NCI-H1092 treated with DMSO at 0.1 percent for 48 hours (cell line): ENCODE measurements around the gene NDUFS6.

Source experiments
- DNase-seq: peaks from one replicate; lab custom pipeline; 2025; lab: John Stamatoyannopoulos, UW

Gene NDUFS6

DNA sequence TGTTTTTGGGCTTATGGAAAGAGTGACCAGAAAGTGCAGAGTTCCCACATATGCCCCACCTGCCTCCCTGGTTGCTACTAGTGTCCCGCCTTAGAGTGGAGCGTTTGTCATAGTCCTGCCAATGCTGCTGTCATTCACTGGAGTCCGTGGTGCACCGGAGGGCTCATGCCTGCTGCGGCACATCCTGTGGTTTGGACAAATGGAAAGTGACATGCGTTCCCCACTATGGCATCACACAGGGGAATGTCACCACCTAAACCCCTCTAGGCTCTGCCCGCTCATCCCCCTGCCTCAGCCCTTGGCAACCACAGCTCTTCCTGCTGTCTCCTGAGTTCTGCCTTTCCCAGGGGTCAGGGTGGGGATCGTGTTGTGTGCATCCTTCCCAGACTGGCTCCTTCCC lies 52.3 kb downstream of the NDUFS6 start:
- no peak for DNase-seq

DNA sequence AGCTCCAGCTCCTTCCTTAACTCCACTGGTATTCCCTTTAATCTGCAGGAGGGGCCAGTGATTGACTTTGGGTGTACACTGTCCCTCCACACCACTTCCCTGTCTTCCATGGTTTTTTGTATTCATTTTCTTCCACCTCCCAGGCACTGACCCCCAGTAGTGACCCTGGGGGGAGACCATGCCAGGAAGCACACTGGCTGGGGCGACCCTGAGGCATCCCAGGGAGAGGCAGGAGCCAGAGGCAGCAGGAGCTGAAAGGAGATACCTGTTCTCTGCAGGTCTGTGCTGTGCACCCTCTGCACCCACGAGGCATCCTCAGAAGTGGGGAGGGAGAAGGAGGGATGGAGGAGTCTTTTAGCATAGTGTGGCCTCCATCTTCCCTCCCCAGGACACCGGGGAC lies 53.9 kb downstream of the NDUFS6 start:
- no peak for DNase-seq

GRCh38 chr5:1855596-1855995 lies 54.4 kb downstream of the NDUFS6 start:
- no peak for DNase-seq

GRCh38 chr5:1856596-1857255 lies 55.5 kb downstream of the NDUFS6 start:
- no peak for DNase-seq

DNA sequence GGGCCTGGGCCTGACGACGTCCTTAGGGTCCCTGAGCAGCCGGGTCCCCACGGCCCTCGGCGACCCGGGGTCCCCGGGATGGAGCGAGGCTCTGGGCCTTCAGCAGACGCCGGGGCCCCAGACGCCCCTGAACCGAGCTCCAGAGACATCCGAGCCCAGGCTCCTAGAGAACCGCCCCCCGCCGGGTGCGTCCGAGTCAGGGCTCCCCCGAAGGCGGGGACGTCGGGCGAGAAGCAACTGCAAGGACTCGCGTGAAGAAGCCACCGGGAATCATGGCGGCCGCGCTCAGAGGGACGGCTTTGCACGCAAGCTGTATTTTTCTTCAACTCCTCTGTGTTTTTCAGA lies 56.0 kb downstream of the NDUFS6 start:
- no peak for DNase-seq

DNA sequence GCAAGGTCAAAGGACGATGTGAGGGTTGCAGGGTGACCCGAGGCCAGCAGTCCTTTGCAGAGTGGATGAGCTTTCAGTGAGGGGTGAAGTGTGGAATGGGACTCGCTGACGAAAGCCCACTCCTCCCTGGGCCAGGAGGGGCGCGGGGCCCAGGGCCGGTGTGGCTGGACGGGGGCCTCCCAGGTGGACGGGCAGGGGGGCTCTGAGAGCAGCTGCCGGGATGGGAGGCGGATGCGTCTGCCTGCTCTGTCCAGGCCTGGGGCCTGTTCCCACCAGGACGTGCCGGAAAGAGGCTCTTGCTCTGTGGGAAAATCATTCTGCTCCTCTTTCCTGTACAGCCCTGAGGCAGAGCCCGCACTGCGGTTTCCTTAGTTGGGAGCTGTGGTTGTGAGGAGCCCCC lies 57.2 kb downstream of the NDUFS6 start:
- DNase-seq, result no peak

- no peak for DNase-seq
Observed at GRCh38 chr5:1859099-1859498, 57.9 kb downstream of the NDUFS6 start.

DNA sequence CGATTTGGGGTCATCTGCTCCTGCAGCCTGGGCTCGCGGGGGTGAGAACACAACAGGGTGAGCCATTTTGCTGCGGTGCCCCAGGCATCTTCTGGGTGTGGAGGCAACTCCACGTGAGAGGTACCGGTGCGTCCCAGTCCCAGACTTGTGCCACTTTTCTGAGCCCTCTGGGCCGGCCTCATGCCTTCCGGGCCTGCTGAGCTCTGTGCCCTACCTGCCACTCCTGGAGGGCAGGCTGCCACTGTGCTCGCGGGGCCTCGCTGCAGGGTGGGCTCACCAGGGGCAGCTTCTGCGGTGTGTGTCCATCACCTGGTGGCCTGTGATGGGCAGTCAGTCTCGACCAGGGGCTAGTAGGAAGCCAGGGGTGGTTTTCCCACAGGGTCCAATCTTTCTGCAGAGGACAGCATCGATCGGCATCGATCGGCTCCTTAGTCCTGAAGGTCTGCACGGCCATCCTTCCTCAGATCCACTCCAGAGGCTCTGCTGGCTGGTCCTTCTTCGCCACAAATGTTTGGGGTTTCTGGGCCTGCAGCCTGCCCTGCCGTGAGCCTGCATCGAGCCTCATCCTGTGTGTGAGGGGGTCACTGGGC lies 58.9 kb downstream of the NDUFS6 start:
- no peak for DNase-seq

- no peak for DNase-seq
Observed at GRCh38 chr5:1860949-1861348, 59.7 kb downstream of the NDUFS6 start.

DNA sequence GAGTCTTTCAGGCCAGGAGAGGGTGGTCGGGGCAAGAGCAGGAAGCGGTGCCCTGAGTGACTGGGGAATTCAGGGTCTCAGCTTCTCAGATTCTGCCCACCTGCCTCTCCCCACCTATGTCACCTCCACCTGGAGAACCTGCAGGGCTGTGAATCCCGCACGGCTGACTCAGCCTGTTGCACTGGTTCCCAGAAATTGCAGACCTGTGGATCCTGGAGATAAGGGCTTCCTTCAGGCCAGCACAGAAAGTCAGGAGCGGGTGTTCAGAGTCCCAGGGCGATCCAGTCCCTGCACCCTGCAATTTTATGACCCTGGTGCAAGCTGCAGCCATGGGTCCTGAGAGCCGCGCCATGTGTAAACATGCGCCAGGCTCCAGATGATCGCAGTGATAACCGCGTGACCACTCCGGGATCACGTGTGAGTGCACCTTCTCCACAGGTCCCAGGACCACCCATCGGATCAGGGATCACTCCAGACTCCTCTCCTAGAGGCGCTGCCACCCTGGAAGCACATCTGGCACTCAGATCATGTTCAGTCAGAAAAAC lies 63.8 kb downstream of the NDUFS6 start:
- DNase-seq, result no peak

GRCh38 chr5:1865486-1865885 lies 64.3 kb downstream of the NDUFS6 start:
- DNase-seq, result no peak
